Measurements from ENCODE around the gene KCNJ10.
"Not testable (repeated sequence)": the region's sequence is repeated elsewhere in the genome, so short reads cannot be mapped to it uniquely, and the experiment has no call there.

Gene KCNJ10

GRCh38 chr1:160061369-160062229, 8.4 kb downstream of the KCNJ10 start:
- DNase-seq (ENCODE audit: low read depth in 2 of 2), result no peak

GRCh38 chr1:160058087-160058486, 11.9 kb downstream of the KCNJ10 start:
- DNase-seq (ENCODE audit: low read depth in 2 of 2), result no peak

- DNase-seq (ENCODE audit: low read depth in 2 of 2), result no peak
Observed at GRCh38 chr1:160056648-160057169, 13.3 kb downstream of the KCNJ10 start.

- no peak for DNase-seq (ENCODE audit: low read depth in 2 of 2)
Observed at GRCh38 chr1:160053548-160054365, 16.2 kb downstream of the KCNJ10 start.

- DNase-seq (ENCODE audit: low read depth in 2 of 2), result no peak
Observed at GRCh38 chr1:160052936-160053335, 17.0 kb downstream of the KCNJ10 start.

GRCh38 chr1:160050619-160051018, 19.3 kb downstream of the KCNJ10 start:
- no peak for DNase-seq (ENCODE audit: low read depth in 2 of 2)

GRCh38 chr1:160050182-160050581, 19.8 kb downstream of the KCNJ10 start:
- not testable (repeated sequence) for DNase-seq (ENCODE audit: low read depth in 2 of 2)

GRCh38 chr1:160049101-160049500, 20.9 kb downstream of the KCNJ10 start:
- no peak for DNase-seq (ENCODE audit: low read depth in 2 of 2)

GRCh38 chr1:160048335-160048734, 21.6 kb downstream of the KCNJ10 start:
- DNase-seq (ENCODE audit: low read depth in 2 of 2), result no peak

GRCh38 chr1:160047111-160047991, 22.6 kb downstream of the KCNJ10 start:
- no peak for DNase-seq (ENCODE audit: low read depth in 2 of 2)

- DNase-seq (ENCODE audit: low read depth in 2 of 2), result peak in 1 of 2 donors; percentile 25
Observed at GRCh38 chr1:160046494-160047110, 23.4 kb downstream of the KCNJ10 start.

GRCh38 chr1:160045653-160046052, 24.3 kb downstream of the KCNJ10 start:
- DNase-seq (ENCODE audit: low read depth in 2 of 2), result no peak

GRCh38 chr1:160043543-160043942, 26.4 kb downstream of the KCNJ10 start:
- no peak for DNase-seq (ENCODE audit: low read depth in 2 of 2)

- no peak for DNase-seq (ENCODE audit: low read depth in 2 of 2)
Observed at GRCh38 chr1:160040476-160040875, 29.5 kb downstream of the KCNJ10 start.

- peak in 1 of 2 donors; percentile 1 for DNase-seq (ENCODE audit: low read depth in 2 of 2)
Observed at GRCh38 chr1:160032165-160032820, 37.7 kb downstream of the KCNJ10 start.

- DNase-seq (ENCODE audit: low read depth in 2 of 2), result peak; percentile 89 to 93
Observed at GRCh38 chr1:160031365-160032164, 38.4 kb downstream of the KCNJ10 start, which contains the start of gene PIGM. TSS of gene PIGM (minus strand) at chr1:160031990. CDS start at chr1:160031739, 251 bp downstream.

GRCh38 chr1:160030657-160031364, 39.1 kb downstream of the KCNJ10 start:
- peak in 1 of 2 donors; percentile 3 for DNase-seq (ENCODE audit: low read depth in 2 of 2)

GRCh38 chr1:160028426-160028825, 41.5 kb downstream of the KCNJ10 start:
- no peak for DNase-seq (ENCODE audit: low read depth in 2 of 2)

GRCh38 chr1:160025314-160025713, 44.6 kb downstream of the KCNJ10 start:
- DNase-seq (ENCODE audit: low read depth in 2 of 2), result no peak

Data from stimulated activated CD4-positive, alpha-beta T cell treated with anti-CD3 and anti-CD28 coated beads, Interleukin-15, amount 100 ng/mL, for 48 hours (primary cell).